ENCODE measurements around the gene KCNJ10.

Gene KCNJ10

GRCh38 chr1:159958719-159959380 lies 111.1 kb downstream of the KCNJ10 start:
- Histone ChIP-seq H3K9ac (ENCODE audit: low read length) (no peak overlapping the region), H3K4me2 (ENCODE audit: low read depth, low read length, poor library complexity, severe bottlenecking) (no peak overlapping the region)

GRCh38 chr1:159957824-159958268 lies 112.1 kb downstream of the KCNJ10 start:
- no peak overlapping the region for H3K9ac ChIP-seq (ENCODE audit: low read length)
- no peaks in the 10 kb centered on the region for H3K27me3 ChIP-seq (ENCODE audit: low read length)
- TF ChIP-seq CTCF (IDR thresholded peaks at IDR 0.05; ENCODE audit: insufficient read depth, low read length, poor library complexity, severe bottlenecking) (no peak), EZH2phosphoT487 (conservative IDR thresholded peaks at IDR 0.05; ENCODE audit: low read length) (no peak)
- no peaks in the 10 kb centered on the region for H3K79me2 ChIP-seq (ENCODE audit: insufficient read depth, low read length)
- no peaks in the 10 kb centered on the region for H3K9me3 ChIP-seq (ENCODE audit: insufficient read depth, low read length)
- no peak overlapping the region for H3K4me2 ChIP-seq (ENCODE audit: low read depth, low read length, poor library complexity, severe bottlenecking)
- H3K27ac ChIP-seq (ENCODE audit: low read depth, low read length) = no peak overlapping the region
- no peak overlapping the region for H2AFZ ChIP-seq (ENCODE audit: low read depth, low read length, severe bottlenecking)
- no peak overlapping the region for H3K4me3 ChIP-seq (ENCODE audit: insufficient read depth, low read length, poor library complexity, severe bottlenecking)
- H3K9me2 ChIP-seq (replicated peaks; ENCODE audit: insufficient read depth, low read length) = no peaks in the 10 kb centered on the region
- no peaks in the 10 kb centered on the region for H4K20me1 ChIP-seq (ENCODE audit: low read depth, low read length)
- H3F3A ChIP-seq (ENCODE audit: insufficient read depth) = no peaks in the 10 kb centered on the region
- no peaks in the 10 kb centered on the region for H3K36me3 ChIP-seq (ENCODE audit: low read length)

More at GRCh38 chr1:159958719-159959380, 111.1 kb downstream of the KCNJ10 start:
- TF ChIP-seq CTCF (IDR thresholded peaks at IDR 0.05; ENCODE audit: insufficient read depth, low read length, poor library complexity, severe bottlenecking) (no peak), EZH2phosphoT487 (conservative IDR thresholded peaks at IDR 0.05; ENCODE audit: low read length) (no peak)
- Histone ChIP-seq H3K9me3 (ENCODE audit: insufficient read depth, low read length) (no peaks in the 10 kb centered on the region), H3K27ac (ENCODE audit: low read depth, low read length) (no peak overlapping the region), H3K36me3 (ENCODE audit: low read length) (no peaks in the 10 kb centered on the region), H2AFZ (ENCODE audit: low read depth, low read length, severe bottlenecking) (no peak overlapping the region), H4K20me1 (ENCODE audit: low read depth, low read length) (no peaks in the 10 kb centered on the region), H3K4me3 (ENCODE audit: insufficient read depth, low read length, poor library complexity, severe bottlenecking) (no peak overlapping the region), H3K27me3 (ENCODE audit: low read length) (no peaks in the 10 kb centered on the region), H3K9me2 (replicated peaks; ENCODE audit: insufficient read depth, low read length) (no peaks in the 10 kb centered on the region), H3K79me2 (ENCODE audit: insufficient read depth, low read length) (no peaks in the 10 kb centered on the region), H3F3A (ENCODE audit: insufficient read depth) (no peaks in the 10 kb centered on the region)

- Histone ChIP-seq H3K79me2 (ENCODE audit: insufficient read depth, low read length) (no peaks in the 10 kb centered on the region), H3K9me3 (ENCODE audit: insufficient read depth, low read length) (no peaks in the 10 kb centered on the region), H3K4me2 (ENCODE audit: low read depth, low read length, poor library complexity, severe bottlenecking) (no peak overlapping the region), H3K27me3 (ENCODE audit: low read length) (no peaks in the 10 kb centered on the region), H3F3A (ENCODE audit: insufficient read depth) (no peaks in the 10 kb centered on the region), H2AFZ (ENCODE audit: low read depth, low read length, severe bottlenecking) (no peak overlapping the region), H3K27ac (ENCODE audit: low read depth, low read length) (no peak overlapping the region), H3K4me3 (ENCODE audit: insufficient read depth, low read length, poor library complexity, severe bottlenecking) (no peak overlapping the region), H4K20me1 (ENCODE audit: low read depth, low read length) (no peaks in the 10 kb centered on the region), H3K36me3 (ENCODE audit: low read length) (no peaks in the 10 kb centered on the region), H3K9ac (ENCODE audit: low read length) (no peak overlapping the region), H3K9me2 (replicated peaks; ENCODE audit: insufficient read depth, low read length) (no peaks in the 10 kb centered on the region)
- TF ChIP-seq CTCF (IDR thresholded peaks at IDR 0.05; ENCODE audit: insufficient read depth, low read length, poor library complexity, severe bottlenecking) = no peak
- TF ChIP-seq EZH2phosphoT487 (conservative IDR thresholded peaks at IDR 0.05; ENCODE audit: low read length) = no peak
Observed at GRCh38 chr1:159955456-159955855, 114.5 kb downstream of the KCNJ10 start.
